ENCODE data around the gene IFIT5.
"Not testable (repeated sequence)": the region's sequence is repeated elsewhere in the genome, so short reads cannot be mapped to it uniquely, and the experiment has no call there.

The IFIT5 gene

GRCh38 chr10:89431977-89432376 lies 17.6 kb downstream of the IFIT5 start:
- DNase-seq (ENCODE audit: low read depth, low spot score), result no peak

DNA sequence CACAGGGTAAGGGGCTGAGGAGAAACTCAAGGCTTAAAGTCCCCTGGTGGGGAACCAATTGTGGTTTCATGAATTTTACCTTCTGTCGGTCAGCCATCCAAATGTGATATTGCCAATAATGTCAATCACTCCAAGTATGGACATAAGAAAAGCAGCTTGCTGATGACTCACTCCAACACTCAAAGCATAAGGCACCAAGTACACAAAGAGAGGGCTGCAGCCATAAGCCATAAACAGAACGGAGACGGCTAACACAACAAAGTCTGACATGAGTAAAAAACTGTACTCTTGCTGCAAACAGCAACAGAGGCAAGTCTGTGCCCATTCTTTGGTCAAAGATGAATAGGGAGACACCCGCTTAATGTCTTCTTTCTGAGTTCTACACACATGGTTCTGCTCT lies 24.2 kb downstream of the IFIT5 start:
- DNase-seq (ENCODE audit: low read depth, low spot score), result no peak

DNA sequence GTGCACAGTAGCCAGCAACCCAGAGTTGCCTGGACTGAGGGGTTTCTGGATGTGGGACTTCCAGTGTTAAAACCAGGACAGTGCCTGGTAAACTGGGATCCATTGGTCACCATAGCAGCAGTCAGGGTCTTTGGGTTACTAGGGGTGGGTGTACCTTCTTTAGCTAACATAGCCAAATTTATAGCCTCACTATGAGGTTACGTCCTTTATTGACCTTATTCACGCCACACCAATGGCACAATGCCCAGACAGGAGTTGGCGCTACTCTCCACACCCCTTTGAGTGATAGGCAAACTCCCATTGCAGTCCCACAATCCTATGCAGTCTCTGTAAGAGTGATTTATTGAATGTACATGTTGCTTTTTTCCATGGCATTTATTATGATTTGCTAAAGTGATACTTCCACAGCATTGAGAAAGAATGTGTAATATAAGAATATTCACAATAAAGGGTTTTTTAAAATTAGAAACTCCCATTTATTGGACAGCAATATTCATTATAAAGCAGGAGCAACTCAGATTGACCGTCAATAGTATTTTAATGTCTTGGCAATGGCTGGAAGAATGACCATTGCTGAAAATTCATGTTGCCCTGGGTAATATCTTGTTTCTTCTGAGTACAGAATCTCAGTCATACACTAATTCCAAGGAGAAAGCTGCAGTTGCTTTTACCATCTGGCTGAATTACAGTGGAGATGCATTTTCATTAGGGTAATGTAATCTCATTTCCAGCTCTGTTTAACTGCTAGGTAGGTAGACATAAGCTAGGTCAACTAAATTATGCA lies 26.1 kb downstream of the IFIT5 start:
- DNase-seq (ENCODE audit: low read depth, low spot score), result no peak

GRCh38 chr10:89442289-89442688 lies 27.9 kb downstream of the IFIT5 start:
- DNase-seq (ENCODE audit: low read depth, low spot score), result no peak

DNA sequence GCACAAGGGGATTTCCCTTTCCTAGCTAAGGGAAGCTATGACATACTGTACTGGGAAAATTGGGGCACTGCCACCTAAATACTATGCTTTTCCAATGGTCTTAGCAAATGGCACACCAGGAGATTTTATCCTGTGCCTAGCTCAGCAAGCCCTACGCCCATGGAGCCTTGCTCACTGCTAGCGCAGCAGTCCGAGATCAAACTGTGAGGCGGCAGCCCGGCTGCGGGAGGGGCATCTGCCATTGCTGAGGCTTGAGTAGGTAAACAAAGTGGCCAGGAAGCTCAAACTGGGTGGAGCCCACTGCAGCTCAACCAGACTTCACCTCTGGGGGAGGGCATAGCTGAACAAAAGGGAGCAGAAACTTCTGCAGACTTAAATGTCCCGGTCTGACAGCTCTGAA lies 30.5 kb downstream of the IFIT5 start:
- not testable (repeated sequence) for DNase-seq (ENCODE audit: low read depth, low spot score)

- no peak for DNase-seq (ENCODE audit: low read depth, low spot score)
Observed at GRCh38 chr10:89450901-89451300, 36.5 kb downstream of the IFIT5 start.

DNA sequence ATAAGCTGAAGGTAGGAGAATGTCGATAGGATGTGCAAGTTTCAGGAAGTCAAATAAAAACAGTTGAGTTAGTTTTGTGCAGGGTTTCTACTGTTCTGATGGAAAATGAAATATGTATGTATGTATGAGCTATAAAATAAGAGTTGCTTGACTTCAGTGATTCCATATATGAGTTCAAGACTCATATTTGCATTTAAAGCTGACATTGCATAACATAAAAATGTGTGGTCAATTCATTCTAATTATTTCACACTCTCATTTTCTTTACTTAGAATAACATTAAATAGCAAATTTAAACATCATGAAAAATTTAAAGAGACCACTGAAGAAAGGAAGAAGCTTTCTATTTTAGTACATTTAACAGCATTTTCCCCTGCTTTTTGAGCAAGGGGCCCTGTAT lies 37.8 kb downstream of the IFIT5 start:
- no peak for DNase-seq (ENCODE audit: low read depth, low spot score)

- DNase-seq (ENCODE audit: low read depth, low spot score), result no peak
Observed at GRCh38 chr10:89454561-89455347, 40.4 kb downstream of the IFIT5 start.

DNA sequence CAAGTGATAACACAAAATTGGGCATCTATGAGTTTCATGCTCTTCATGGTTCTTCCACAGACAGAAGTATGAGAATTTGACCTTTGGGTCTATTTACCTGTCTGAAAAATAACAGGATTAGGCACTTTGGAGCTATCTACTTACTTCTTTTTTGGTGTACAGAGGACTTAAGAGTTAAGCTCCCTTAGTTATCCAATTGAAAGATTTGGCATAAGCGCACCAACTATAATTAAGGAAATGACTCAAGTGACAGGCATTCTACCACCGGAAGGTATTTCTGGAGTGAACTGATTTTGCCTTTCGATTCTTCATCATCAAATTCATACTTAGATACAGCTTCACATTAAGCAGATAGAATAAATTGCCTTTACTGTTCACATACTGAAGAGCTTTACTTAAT lies 43.9 kb downstream of the IFIT5 start:
- no peak for DNase-seq (ENCODE audit: low read depth, low spot score)

DNA sequence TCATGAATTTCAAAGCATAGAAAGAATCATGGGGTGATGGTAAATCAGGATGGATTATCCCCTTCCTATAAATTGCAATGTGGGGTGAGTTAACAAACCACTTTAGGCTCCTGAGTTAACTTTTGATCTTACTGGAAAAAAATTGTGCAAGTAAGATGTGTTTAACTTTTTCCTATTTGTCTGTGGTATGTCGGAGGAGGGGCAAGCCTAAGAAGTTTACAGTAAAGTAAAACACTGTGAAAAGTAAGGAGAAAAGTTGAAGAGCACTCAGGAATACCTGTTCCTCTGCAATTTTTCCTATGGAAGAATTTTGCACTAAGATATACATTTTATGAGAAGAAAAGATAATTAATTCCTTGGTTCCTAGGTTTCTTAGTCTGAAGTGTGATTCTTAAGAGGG lies 44.4 kb downstream of the IFIT5 start:
- no peak for DNase-seq (ENCODE audit: low read depth, low spot score)

GRCh38 chr10:89463846-89464537 lies 49.6 kb downstream of the IFIT5 start:
- DNase-seq (ENCODE audit: low read depth, low spot score), result no peak

DNA sequence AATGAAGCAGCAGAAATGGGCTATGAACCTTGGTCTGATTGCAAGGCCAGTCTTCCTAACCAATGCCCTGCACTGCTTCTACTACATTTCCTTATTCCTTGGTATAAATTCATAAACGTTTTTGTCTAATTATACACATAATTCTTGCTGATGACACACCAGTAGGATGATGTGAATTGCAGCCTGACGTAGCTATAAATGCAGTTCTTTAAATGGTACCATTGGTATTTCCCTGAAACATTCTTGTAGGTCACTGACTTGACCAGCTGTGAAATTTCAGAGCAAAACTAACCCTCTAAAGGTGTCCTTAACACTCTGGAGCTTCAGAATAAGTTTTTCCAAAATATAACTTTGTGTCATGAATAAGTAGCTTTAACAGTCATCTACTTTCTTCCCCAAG lies 50.8 kb downstream of the IFIT5 start:
- no peak for DNase-seq (ENCODE audit: low read depth, low spot score)

GRCh38 chr10:89466599-89467035 lies 52.2 kb downstream of the IFIT5 start:
- DNase-seq (ENCODE audit: low read depth, low spot score), result no peak

DNA sequence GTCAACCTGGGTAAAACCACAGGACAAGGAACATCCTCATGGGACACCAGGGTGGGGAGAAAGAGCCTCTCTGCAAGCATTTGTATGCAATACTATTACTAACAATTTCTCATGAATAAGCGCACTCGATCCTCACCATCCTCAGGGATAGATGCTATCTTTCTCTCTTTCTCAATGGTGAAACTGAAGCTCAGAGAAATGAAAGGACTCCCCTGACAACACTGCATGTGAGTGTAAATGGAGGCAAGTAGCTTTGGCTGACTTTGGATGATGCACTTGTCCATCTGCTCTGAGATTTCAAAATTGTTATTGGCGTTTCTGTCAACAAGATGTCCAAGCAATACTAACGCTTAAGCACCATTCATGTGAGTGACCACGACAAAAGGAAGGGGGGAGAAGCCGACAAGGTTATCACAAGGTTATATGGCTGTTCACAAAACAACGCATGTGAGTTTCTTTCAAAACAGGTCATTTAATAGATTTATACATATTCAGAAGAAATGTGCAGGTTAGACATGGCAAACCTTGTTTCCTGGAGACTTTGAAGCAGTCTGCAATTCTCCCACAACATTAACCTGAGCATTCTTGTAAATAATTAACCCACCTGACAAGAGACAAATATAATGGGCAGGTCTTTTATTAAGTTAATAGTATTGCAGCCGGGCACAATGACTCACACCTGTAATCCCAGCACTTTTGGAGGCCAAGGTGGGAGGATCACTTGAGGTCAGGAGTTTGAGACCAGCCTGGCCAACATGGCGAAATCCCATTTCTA lies 54.0 kb downstream of the IFIT5 start:
- no peak for DNase-seq (ENCODE audit: low read depth, low spot score)

DNA sequence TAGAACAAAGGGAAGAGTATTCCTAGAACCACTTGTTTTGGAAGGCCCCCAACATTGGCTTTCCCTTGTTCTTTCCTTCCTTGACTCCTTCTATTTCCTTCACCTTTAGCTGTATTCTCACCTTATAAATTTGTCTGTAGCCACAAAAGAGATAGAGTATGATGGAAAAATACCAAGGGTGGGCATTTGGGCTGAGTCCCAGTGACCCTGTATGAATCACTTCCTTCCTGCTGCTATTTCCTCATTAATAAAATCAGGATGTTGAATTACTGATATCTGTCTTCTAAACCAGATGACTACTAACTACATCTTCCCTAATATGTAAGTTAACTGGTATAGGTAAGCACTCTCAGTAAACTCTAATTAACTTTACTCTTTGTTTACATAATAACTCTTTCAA lies 55.1 kb downstream of the IFIT5 start:
- no peak for DNase-seq (ENCODE audit: low read depth, low spot score)

Measured in activated CD4-positive, CD25-positive, alpha-beta regulatory T cell treated with anti-CD3 and anti-CD28 coated beads, Interleukin-2, amount 50 U/mL, for 16 hours (primary cell).